ENCODE data around the gene PTPRC.

The PTPRC gene

GRCh38 chr1:198687429-198687828 lies 48.6 kb downstream of the PTPRC start:
- TF ChIP-seq OVOL3 (tag by site-specific recombination; IDR thresholded peaks at IDR 0.05) (no peak), ZNF391 (tag by site-specific recombination; IDR thresholded peaks at IDR 0.05; ENCODE audit: borderline replicate concordance, low read depth) (no peak), PATZ1 (tag by site-specific recombination; IDR thresholded peaks at IDR 0.05) (no peak), ZNF580 (tag by site-specific recombination; IDR thresholded peaks at IDR 0.05) (no peak), ZNF335 (tag by site-specific recombination; conservative IDR thresholded peaks at IDR 0.05) (no peak), ZNF239 (tag by site-specific recombination; IDR thresholded peaks at IDR 0.05) (no peak), ZXDB (tag by site-specific recombination; IDR thresholded peaks at IDR 0.05) (no peak), ZNF19 (tag by site-specific recombination; IDR thresholded peaks at IDR 0.05; ENCODE audit: low read depth) (no peak), WT1 (tag by site-specific recombination; IDR thresholded peaks at IDR 0.05) (no peak)
- no peak overlapping the region for H3K27ac ChIP-seq (ENCODE audit: extremely low read depth, low read depth, low read length)
- POLR2A ChIA-PET, result no interaction called here
- no peaks in the 10 kb centered on the region for H3K9me3 ChIP-seq (ENCODE audit: control insufficient read depth, insufficient read depth, low read depth, low read length)
- no peaks in the 10 kb centered on the region for H3K36me3 ChIP-seq (ENCODE audit: control insufficient read depth in 2 of 2, insufficient read depth in 1 of 2, low read length in 2 of 2)
- CTCF ChIA-PET, result no interaction called here
- H3K4me1 ChIP-seq (ENCODE audit: control insufficient read depth, insufficient read depth, low read length), result 0 out of 2 replicates have a peak, but pooled peaks cover 1% of the 10 kb centered on the region
- no peak overlapping the region for H3K4me3 ChIP-seq (ENCODE audit: low read depth, low read length)

- no peaks in the 10 kb centered on the region for H3K4me1 ChIP-seq (ENCODE audit: control insufficient read depth, insufficient read depth, low read length)
- H3K36me3 ChIP-seq (ENCODE audit: control insufficient read depth in 2 of 2, insufficient read depth in 1 of 2, low read length in 2 of 2), result no peaks in the 10 kb centered on the region
- H3K4me3 ChIP-seq (ENCODE audit: low read depth, low read length), result no peak overlapping the region
- CTCF ChIA-PET, result interaction anchor here (0.5 to 1.0 kb wide), 2 partner anchors 9 to 1320 kb away, joined by 3 read pairs; no protein-coding TSS in a partner anchor
- H3K9me3 ChIP-seq (ENCODE audit: control insufficient read depth, insufficient read depth, low read depth, low read length), result no peaks in the 10 kb centered on the region
- POLR2A ChIA-PET, result no interaction called here
- no peak overlapping the region for H3K27ac ChIP-seq (ENCODE audit: extremely low read depth, low read depth, low read length)
- TF ChIP-seq EGR2 (tag by site-specific recombination; IDR thresholded peaks at IDR 0.05; ENCODE audit: low read depth) (no peak), ZNF155 (tag by site-specific recombination; IDR thresholded peaks at IDR 0.05) (no peak), ZNF16 (tag by site-specific recombination; IDR thresholded peaks at IDR 0.05; ENCODE audit: low read depth) (no peak), ZNF48 (tag by site-specific recombination; IDR thresholded peaks at IDR 0.05) (no peak), KLF8 (tag by site-specific recombination; IDR thresholded peaks at IDR 0.05) (no peak), IKZF3 (tag by site-specific recombination; IDR thresholded peaks at IDR 0.05) (no peak), ATF2 (tag by site-specific recombination; IDR thresholded peaks at IDR 0.05; ENCODE audit: low read depth) (no peak), ZNF513 (tag by site-specific recombination; IDR thresholded peaks at IDR 0.05) (no peak)
Observed at GRCh38 chr1:198691063-198691462, 52.2 kb downstream of the PTPRC start.

GRCh38 chr1:198693321-198693720 lies 54.5 kb downstream of the PTPRC start:
- no peak overlapping the region for H3K4me3 ChIP-seq (ENCODE audit: low read depth, low read length)
- no peaks in the 10 kb centered on the region for H3K36me3 ChIP-seq (ENCODE audit: control insufficient read depth in 2 of 2, insufficient read depth in 1 of 2, low read length in 2 of 2)
- H3K27ac ChIP-seq (ENCODE audit: extremely low read depth, low read depth, low read length), result no peak overlapping the region
- ChIA-PET POLR2A (no interaction called here), CTCF (interaction anchor here (0.6 kb wide), 1 partner anchor 14 kb away, joined by 3 read pairs; no protein-coding TSS in a partner anchor)
- H3K9me3 ChIP-seq (ENCODE audit: control insufficient read depth, insufficient read depth, low read depth, low read length), result no peaks in the 10 kb centered on the region
- H3K4me1 ChIP-seq (ENCODE audit: control insufficient read depth, insufficient read depth, low read length), result no peaks in the 10 kb centered on the region
- no peak for TF ChIP-seq ZNF335 (tag by site-specific recombination; conservative IDR thresholded peaks at IDR 0.05)
- TF ChIP-seq ZNF423 (tag by site-specific recombination; IDR thresholded peaks at IDR 0.05), result no peak
- TF ChIP-seq PRDM4 (tag by site-specific recombination; IDR thresholded peaks at IDR 0.05), result no peak
- TF ChIP-seq SP2 (tag by site-specific recombination; IDR thresholded peaks at IDR 0.05), result no peak
- no peak for TF ChIP-seq ZNF785 (tag by site-specific recombination; IDR thresholded peaks at IDR 0.05)
- TF ChIP-seq ZSCAN18 (tag by site-specific recombination; IDR thresholded peaks at IDR 0.05), result no peak
- no peak for TF ChIP-seq ZNF433 (tag by site-specific recombination; IDR thresholded peaks at IDR 0.05; ENCODE audit: low read depth)
- TF ChIP-seq ZNF366 (tag by site-specific recombination; conservative IDR thresholded peaks at IDR 0.05), result no peak
- TF ChIP-seq OVOL3 (tag by site-specific recombination; IDR thresholded peaks at IDR 0.05), result no peak
